Stimulated activated CD4-positive, alpha-beta T cell treated with anti-CD3 and anti-CD28 coated beads, Interleukin-1b, Interleukin-23, amount 100 ng/mL, for 24 hours (primary cell): ENCODE results near the gene CDH23.

Experiments used
- DNase-seq, 4 experiments: peaks; one replicate each; pipeline ENCODE4 v3.0.0-alpha.2; 2020; ENCODE audit warnings: low read depth in 4 of 4, low spot score in 1 of 4

Gene CDH23

GRCh38 chr10:71532878-71533277 lies 136.2 kb downstream of the CDH23 start:
- no peak for DNase-seq

- DNase-seq: no peak
These were observed 137.2 kb downstream of the CDH23 start for GRCh38 chr10:71533936-71534335.

GRCh38 chr10:71534568-71535194 lies 138.0 kb downstream of the CDH23 start:
- DNase-seq: no peak

- DNase-seq: no peak
These were observed 139.6 kb downstream of the CDH23 start for GRCh38 chr10:71536332-71536731.

GRCh38 chr10:71537125-71537524 lies 140.4 kb downstream of the CDH23 start:
- DNase-seq: no peak

- DNase-seq: no peak
These were observed 141.0 kb downstream of the CDH23 start for GRCh38 chr10:71537681-71538080.

- DNase-seq: no peak
These were observed 142.0 kb downstream of the CDH23 start for GRCh38 chr10:71538608-71539260.

- DNase-seq: no peak
These were observed 142.9 kb downstream of the CDH23 start for GRCh38 chr10:71539442-71540118.

- no peak for DNase-seq
These were observed 145.8 kb downstream of the CDH23 start for GRCh38 chr10:71542478-71542877.

GRCh38 chr10:71543608-71544170 lies 147.0 kb downstream of the CDH23 start:
- DNase-seq: no peak

GRCh38 chr10:71545001-71545400 lies 148.3 kb downstream of the CDH23 start:
- DNase-seq: no peak

- DNase-seq: no peak
These were observed 149.5 kb downstream of the CDH23 start for GRCh38 chr10:71546220-71546619.

- no peak for DNase-seq
These were observed 150.6 kb downstream of the CDH23 start for GRCh38 chr10:71547312-71547711.

- DNase-seq: no peak
These were observed 151.4 kb downstream of the CDH23 start for GRCh38 chr10:71547876-71548846.

GRCh38 chr10:71549766-71550533 lies 153.2 kb downstream of the CDH23 start:
- DNase-seq: no peak

GRCh38 chr10:71550628-71551027 lies 153.9 kb downstream of the CDH23 start:
- DNase-seq: no peak

GRCh38 chr10:71551970-71552369 lies 155.2 kb downstream of the CDH23 start:
- no peak for DNase-seq

GRCh38 chr10:71553432-71553831 lies 156.7 kb downstream of the CDH23 start:
- no peak for DNase-seq

GRCh38 chr10:71554671-71555070 lies 158.0 kb downstream of the CDH23 start:
- DNase-seq: no peak

GRCh38 chr10:71555087-71555723 lies 158.5 kb downstream of the CDH23 start:
- DNase-seq: no peak
